WTC11 (cell line): ENCODE data around the gene SLIT2. TPM values are rescaled to one million over a fixed set of nuclear protein-coding genes. Genes with fewer than 3 reads are reported as not detected.
A peak's percentile ranks its signal among the peaks of the same experiment; 100 is the strongest.

Source experiments
- ATAC-seq: fragments of 200-7000 bp; cut with Tn5 transposase; 2 replicates; pipeline ENCODE4 v1.10.0; 2021; ENCODE audit warnings: mild to moderate bottlenecking, moderate library complexity
- CTCF ChIA-PET: fragments of 300-600 bp; sonication (Branson Sonifier 250); formaldehyde crosslinking; loops from one replicate; lab custom pipeline; 2021; ENCODE audit warnings: antibody characterized with exemption; lab: Charles Lee
- POLR2A ChIA-PET: fragments of 350-600 bp; sonication (Branson Sonifier 250); formaldehyde crosslinking; loops from one replicate; lab custom pipeline; 2021; ENCODE audit warnings: antibody characterized with exemption; lab: Charles Lee
- DNase-seq: peaks from one replicate; pipeline ENCODE4 v3.0.0; 2021; ENCODE audit warnings: low spot score
- H3K27ac Mint-ChIP-seq: 2 replicates; pipeline ENCODE4 v1.8.0; 2021; ENCODE audit warnings: mixed read lengths
- H3K27me3 Mint-ChIP-seq: 2 replicates; pipeline ENCODE4 v1.8.0; 2021; ENCODE audit warnings: low read depth, mild to moderate bottlenecking, moderate library complexity, mixed read lengths
- H3K36me3 Mint-ChIP-seq: 2 replicates; pipeline ENCODE4 v1.8.0; 2021; ENCODE audit warnings: mixed read lengths
- H3K4me1 Mint-ChIP-seq: 2 replicates; pipeline ENCODE4 v1.8.0; 2022; ENCODE audit warnings: mixed read lengths
- H3K4me3 Mint-ChIP-seq: 2 replicates; pipeline ENCODE4 v1.8.0; 2021; ENCODE audit warnings: mild to moderate bottlenecking, moderate library complexity, mixed read lengths
- H3K9me3 Mint-ChIP-seq: 2 replicates; pipeline ENCODE4 v1.8.0; 2021; ENCODE audit warnings: mixed read lengths
- CREB1 ChIP-seq: sonication (generic); formaldehyde crosslinking; IDR thresholded peaks from 2 replicates; pipeline ENCODE4 v1.8.0; 2023; ENCODE audit warnings: mild to moderate bottlenecking, missing genetic modification reagents
- CTCF ChIP-seq: fragments of 200-600 bp; IDR thresholded peaks from 2 replicates; pipeline ENCODE4 v1.8.0; 2022; ENCODE audit warnings: antibody characterized with exemption
- E2F1 ChIP-seq: sonication (generic); formaldehyde crosslinking; IDR thresholded peaks from 2 replicates; pipeline ENCODE4 v1.8.0; 2022; ENCODE audit warnings: mild to moderate bottlenecking, missing genetic modification reagents
- FOXP1 ChIP-seq: sonication (generic); formaldehyde crosslinking; IDR thresholded peaks from 2 replicates; pipeline ENCODE4 v1.8.0; 2022; ENCODE audit warnings: missing genetic modification reagents, mild to moderate bottlenecking, moderate library complexity, borderline replicate concordance
- HMGA2 ChIP-seq: fragments of 250-450 bp; sonication (Bioruptor Pico); IDR thresholded peaks from 2 replicates; pipeline ENCODE4 v1.4.0; 2021; ENCODE audit warnings: mild to moderate bottlenecking, moderate library complexity
- HMGXB4 ChIP-seq: sonication (generic); formaldehyde crosslinking; IDR thresholded peaks from 2 replicates; pipeline ENCODE4 v1.8.1; 2023; ENCODE audit warnings: mild to moderate bottlenecking, moderate library complexity, missing genetic modification reagents
- NFE2L1 ChIP-seq: sonication (generic); formaldehyde crosslinking; IDR thresholded peaks from 2 replicates; pipeline ENCODE4 v1.8.1; 2023; ENCODE audit warnings: missing genetic modification reagents
- NFYB ChIP-seq: sonication (generic); formaldehyde crosslinking; conservative IDR thresholded peaks from 2 replicates; pipeline ENCODE4 v1.8.0; 2022; ENCODE audit warnings: low read depth, missing genetic modification reagents
- NR1H2 ChIP-seq: sonication (generic); formaldehyde crosslinking; IDR thresholded peaks from 2 replicates; pipeline ENCODE4 v1.9.0; 2021; ENCODE audit warnings: mild to moderate bottlenecking, moderate library complexity, missing genetic modification reagents
- PRRX2 ChIP-seq: fragments of 250-450 bp; sonication (Bioruptor Pico); IDR thresholded peaks from 2 replicates; pipeline ENCODE4 v1.8.0; 2021; ENCODE audit warnings: mild to moderate bottlenecking
- SOX15 ChIP-seq: fragments of 250-450 bp; sonication (Bioruptor Pico); IDR thresholded peaks from 2 replicates; pipeline ENCODE4 v1.9.0; 2021; ENCODE audit warnings: mild to moderate bottlenecking
- ZMAT4 ChIP-seq: fragments of 250-450 bp; sonication (Bioruptor Pico); IDR thresholded peaks from 2 replicates; pipeline ENCODE4 v1.9.0; 2021; ENCODE audit warnings: mild to moderate bottlenecking
- ZNF232 ChIP-seq: sonication (generic); formaldehyde crosslinking; IDR thresholded peaks from 2 replicates; pipeline ENCODE4 v1.8.0; 2022; ENCODE audit warnings: mild to moderate bottlenecking, missing genetic modification reagents
- ZNF512 ChIP-seq: sonication (generic); formaldehyde crosslinking; IDR thresholded peaks from 2 replicates; pipeline ENCODE4 v1.8.1; 2022; ENCODE audit warnings: missing genetic modification reagents, borderline replicate concordance
- ZNF671 ChIP-seq: fragments of 250-450 bp; sonication (Bioruptor Pico); IDR thresholded peaks from 2 replicates; pipeline ENCODE4 v1.8.0; 2021; ENCODE audit warnings: mild to moderate bottlenecking
- total RNA-seq: library from RNA; stranded (reverse); gene quantifications from 3 replicates; pipeline ENCODE4 v1.2.3, GENCODE V29; 2021

Gene SLIT2
- total RNA-seq, 1 experiment from 2014 or later: 6.8 TPM

- TF ChIP-seq E2F1: no peak
- no peak for TF ChIP-seq NFE2L1 (CRISPR knock-in tag)
- TF ChIP-seq, all 79 proteins: peak for 0
These were observed 33.8 kb upstream of the SLIT2 start (continued) for GRCh38 chr4:20217951-20218350.

- Mint-ChIP-seq H3K36me3 (peaks cover 8% of the 10 kb centered on the region), H3K27ac (no peak overlapping the region), H3K4me3 (no peak overlapping the region), H3K4me1 (peaks cover 4% of the 10 kb centered on the region), H3K9me3 (peaks cover 25% of the 10 kb centered on the region), H3K27me3 (no peaks in the 10 kb centered on the region)
- TF ChIP-seq HMGA2 (CRISPR knock-in tag): no peak
- no peak for TF ChIP-seq PRRX2
- TF ChIP-seq FOXP1 (CRISPR knock-in tag): no peak
- TF ChIP-seq ZNF232 (CRISPR knock-in tag): no peak
- no peak for TF ChIP-seq SOX15 (CRISPR knock-in tag)
- no peak for TF ChIP-seq NFYB (CRISPR knock-in tag)
- no peak for TF ChIP-seq ZNF671 (CRISPR knock-in tag)
- TF ChIP-seq HMGXB4 (CRISPR knock-in tag): no peak
- ChIA-PET CTCF (no interaction called here), POLR2A (no interaction called here)
- DNase-seq (no peak), ATAC-seq (no peak)
These were observed 32.2 kb upstream of the SLIT2 start for GRCh38 chr4:20219521-20219920.

- Mint-ChIP-seq H3K27me3 (no peaks in the 10 kb centered on the region; the same call in 1 of the 2 replicates), H3K4me3 (no peak overlapping the region), H3K36me3 (peaks cover under 1% of the 10 kb centered on the region), H3K27ac (no peak overlapping the region), H3K9me3 (peaks cover 14% of the 10 kb centered on the region), H3K4me1 (peaks cover 8% of the 10 kb centered on the region)
- ChIA-PET POLR2A (no interaction called here), CTCF (interaction anchor here (0.6 to 1.3 kb wide), 3 partner anchors 10 to 222 kb away, joined by 3 to 6 read pairs (median 4); no protein-coding TSS in a partner anchor)
- no peak for TF ChIP-seq SOX15 (CRISPR knock-in tag)
- TF ChIP-seq HMGA2 (CRISPR knock-in tag): peak; percentile 95
- no peak for TF ChIP-seq ZNF512 (CRISPR knock-in tag)
- TF ChIP-seq ZMAT4: no peak
- DNase-seq: no peak
- ATAC-seq: no peak
These were observed 13.7 kb upstream of the SLIT2 start for GRCh38 chr4:20237894-20238537.

- POLR2A ChIA-PET: no interaction called here
- peaks cover 24% of the 10 kb centered on the region for H3K4me1 Mint-ChIP-seq
These were observed 3.5 kb upstream of the SLIT2 start for GRCh38 chr4:20248155-20248558.

More at GRCh38 chr4:20248155-20248558, 3.5 kb upstream of the SLIT2 start:
- Mint-ChIP-seq H3K4me3 (no peak overlapping the region), H3K27ac (no peak overlapping the region), H3K36me3 (peaks cover 4% of the 10 kb centered on the region), H3K27me3 (peaks cover 32% of the 10 kb centered on the region), H3K9me3 (peaks cover 9% of the 10 kb centered on the region)
- ATAC-seq (no peak), DNase-seq (no peak)
- CTCF ChIA-PET: interaction anchor here (0.5 to 1.4 kb wide), 24 partner anchors 9 to 520 kb away, joined by 3 to 9 read pairs (median 4); no protein-coding TSS in a partner anchor
- no peak for TF ChIP-seq NR1H2
- TF ChIP-seq CTCF: peak; percentile 51; the same call in 1 of the 2 replicates
- TF ChIP-seq CREB1 (CRISPR knock-in tag): no peak
- TF ChIP-seq ZNF512 (CRISPR knock-in tag): no peak
